Neural progenitor cell (in vitro differentiated cells): ENCODE data around the gene PDPR. TPM values are rescaled to one million over a fixed set of nuclear protein-coding genes. Genes with fewer than 3 reads are reported as not detected.
A peak's percentile ranks its signal among the peaks of the same experiment; 100 is the strongest.
"Not testable (repeated sequence)": the region's sequence is repeated elsewhere in the genome, so short reads cannot be mapped to it uniquely, and the experiment has no call there.

Experiments used
- DNase-seq: peaks from one replicate; pipeline ENCODE4 v3.0.0-alpha.2; 2016; ENCODE audit warnings: low spot score
- H2AFZ ChIP-seq: fragments of 200-600 bp; sonication (generic); replicated peaks from 2 replicates; pipeline ENCODE4 v1.6.1; 2016; ENCODE audit warnings: antibody characterized with exemption
- H3F3A ChIP-seq: fragments of 200-600 bp; sonication (generic); 2 replicates; pipeline ENCODE4 v1.6.1; 2016; ENCODE audit warnings: antibody characterized with exemption, low read depth
- H3K27ac ChIP-seq: fragments of 200-600 bp; sonication (generic); 2 replicates; pipeline ENCODE4 v1.5.1; 2016; ENCODE audit warnings: mild to moderate bottlenecking
- H3K27me3 ChIP-seq: fragments of 200-600 bp; sonication (generic); 2 replicates; pipeline ENCODE4 v1.6.1; 2016; ENCODE audit warnings: mild to moderate bottlenecking, moderate library complexity
- H3K36me3 ChIP-seq: fragments of 200-600 bp; sonication (generic); 2 replicates; pipeline ENCODE4 v1.5.1; 2016
- H3K4me1 ChIP-seq: fragments of 200-600 bp; sonication (generic); 2 replicates; pipeline ENCODE4 v1.6.1; 2016; ENCODE audit warnings: mixed run types
- H3K4me2 ChIP-seq: fragments of 200-600 bp; sonication (generic); 2 replicates; pipeline ENCODE4 v1.6.1; 2016
- H3K4me3 ChIP-seq: fragments of 200-600 bp; sonication (generic); 2 replicates; pipeline ENCODE4 v1.5.1; 2016
- H3K79me2 ChIP-seq: fragments of 200-600 bp; sonication (generic); 2 replicates; pipeline ENCODE4 v1.6.1; 2016; ENCODE audit warnings: low read depth
- H3K9ac ChIP-seq: fragments of 200-600 bp; sonication (generic); 2 replicates; pipeline ENCODE4 v1.6.1; 2016
- H3K9me3 ChIP-seq: fragments of 200-600 bp; sonication (generic); 2 replicates; pipeline ENCODE4 v1.5.1; 2016; ENCODE audit warnings: low read depth
- H4K20me1 ChIP-seq: fragments of 200-600 bp; sonication (generic); 2 replicates; pipeline ENCODE4 v1.6.1; 2016; ENCODE audit warnings: low read depth
- H3K27ac Mint-ChIP-seq: 3 replicates; pipeline ENCODE4 v1.8.0; 2021; ENCODE audit warnings: mixed read lengths
- H3K27me3 Mint-ChIP-seq: 2 replicates; pipeline ENCODE4 v1.8.0; 2022; ENCODE audit warnings: low read depth, mild to moderate bottlenecking, inconsistent platforms, moderate library complexity, mixed read lengths; ENCODE audit not compliant: insufficient read depth
- H3K36me3 Mint-ChIP-seq: 3 replicates; pipeline ENCODE4 v1.8.0; 2021; ENCODE audit warnings: mixed read lengths
- H3K4me1 Mint-ChIP-seq: 3 replicates; pipeline ENCODE4 v1.8.0; 2021; ENCODE audit warnings: mixed read lengths
- H3K4me3 Mint-ChIP-seq: 3 replicates; pipeline ENCODE4 v1.8.0; 2021; ENCODE audit warnings: mild to moderate bottlenecking, moderate library complexity, mixed read lengths
- H3K9me3 Mint-ChIP-seq: 3 replicates; pipeline ENCODE4 v1.8.0; 2020; ENCODE audit warnings: mixed read lengths
- total RNA-seq: library from RNA; depleted of rRNA; stranded (reverse); fragments of >200 nt; gene quantifications from 2 replicates; pipeline ENCODE4 v1.2.3, GENCODE V29; 2015; ENCODE audit warnings: low replicate concordance

Gene PDPR
- total RNA-seq, 1 donor from 2014 or later: 19.5 TPM

- not testable (repeated sequence) for H3K27ac Mint-ChIP-seq, H3F3A ChIP-seq, H3K27ac ChIP-seq, H3K36me3 Mint-ChIP-seq, H3K9ac ChIP-seq, H3K9me3 Mint-ChIP-seq, H3K4me1 ChIP-seq, H3K27me3 ChIP-seq, H3K27me3 Mint-ChIP-seq, H3K36me3 ChIP-seq, H3K9me3 ChIP-seq, H4K20me1 ChIP-seq, DNase-seq
- Histone ChIP-seq H3K4me2 (peak overlapping the region; percentile 77), H2AFZ (peak overlapping the region; percentile 74), H3K4me3 (peak overlapping the region; percentile 87), H3K79me2 (peaks cover 41% of the 10 kb centered on the region)
- Mint-ChIP-seq H3K4me3 (peak overlapping the region; percentile 93), H3K4me1 (peaks cover 14% of the 10 kb centered on the region)
Measured at GRCh38 chr16:70113599-70113981, 542 bp upstream of the PDPR start.

- not testable (repeated sequence) for H3K9me3 Mint-ChIP-seq, H3K27ac ChIP-seq, H3K9ac ChIP-seq, H3K27ac Mint-ChIP-seq, H3K4me3 Mint-ChIP-seq, H3K9me3 ChIP-seq, H3K4me1 ChIP-seq, H3K27me3 Mint-ChIP-seq, H4K20me1 ChIP-seq, H3K4me3 ChIP-seq, H3K27me3 ChIP-seq, H3K36me3 ChIP-seq, H3F3A ChIP-seq, H3K4me2 ChIP-seq, DNase-seq, H2AFZ ChIP-seq
- Mint-ChIP-seq H3K4me1 (peaks cover 16% of the 10 kb centered on the region), H3K36me3 (peaks cover 12% of the 10 kb centered on the region)
- H3K79me2 ChIP-seq: peaks cover 53% of the 10 kb centered on the region
Measured at GRCh38 chr16:70118354-70118753, 4.2 kb downstream of the PDPR start.

- not testable (repeated sequence) for H3K9ac ChIP-seq, H3K27ac ChIP-seq, DNase-seq, H3K4me3 ChIP-seq, H2AFZ ChIP-seq, H3K27me3 Mint-ChIP-seq, H3K4me2 ChIP-seq, H3K9me3 Mint-ChIP-seq, H4K20me1 ChIP-seq, H3K4me3 Mint-ChIP-seq, H3K4me1 ChIP-seq, H3K27ac Mint-ChIP-seq, H3K27me3 ChIP-seq, H3K36me3 ChIP-seq, H3K9me3 ChIP-seq, H3F3A ChIP-seq
- Mint-ChIP-seq H3K4me1 (peaks cover 16% of the 10 kb centered on the region), H3K36me3 (peaks cover 16% of the 10 kb centered on the region)
- H3K79me2 ChIP-seq: peaks cover 53% of the 10 kb centered on the region
Measured at GRCh38 chr16:70118776-70119175, 4.6 kb downstream of the PDPR start.

GRCh38 chr16:70120398-70120797 is 6.3 kb downstream of the PDPR start:
- Mint-ChIP-seq H3K27ac (peak overlapping the region; percentile 69), H3K4me1 (peaks cover 11% of the 10 kb centered on the region), H3K36me3 (peaks cover 18% of the 10 kb centered on the region)
- not testable (repeated sequence) for H3K4me3 ChIP-seq, H3K4me2 ChIP-seq, H3K36me3 ChIP-seq, H3K4me3 Mint-ChIP-seq, H2AFZ ChIP-seq, H4K20me1 ChIP-seq, H3K9me3 Mint-ChIP-seq, H3K9me3 ChIP-seq, H3F3A ChIP-seq, H3K27me3 Mint-ChIP-seq, DNase-seq, H3K27ac ChIP-seq, H3K27me3 ChIP-seq, H3K9ac ChIP-seq, H3K4me1 ChIP-seq
- peaks cover 42% of the 10 kb centered on the region for H3K79me2 ChIP-seq

GRCh38 chr16:70123822-70124221 is 9.7 kb downstream of the PDPR start:
- not testable (repeated sequence) for H3K27me3 ChIP-seq, H3K4me1 ChIP-seq, H3K4me2 ChIP-seq, H3K27ac Mint-ChIP-seq, H3K4me3 ChIP-seq, H3K36me3 ChIP-seq, H3K27ac ChIP-seq, H3F3A ChIP-seq, H2AFZ ChIP-seq, H3K9me3 ChIP-seq, H3K9ac ChIP-seq, DNase-seq, H4K20me1 ChIP-seq, H3K4me3 Mint-ChIP-seq, H3K4me1 Mint-ChIP-seq, H3K27me3 Mint-ChIP-seq, H3K9me3 Mint-ChIP-seq
- H3K36me3 Mint-ChIP-seq: peaks cover 18% of the 10 kb centered on the region
- peaks cover 10% of the 10 kb centered on the region for H3K79me2 ChIP-seq

- H3K9ac ChIP-seq, H3K27ac Mint-ChIP-seq, H3K9me3 ChIP-seq, H3K4me1 Mint-ChIP-seq, H3F3A ChIP-seq, H3K4me3 ChIP-seq, H3K4me2 ChIP-seq, H3K27ac ChIP-seq, H3K79me2 ChIP-seq, H3K27me3 Mint-ChIP-seq, H3K27me3 ChIP-seq, H3K36me3 ChIP-seq, H4K20me1 ChIP-seq, DNase-seq, H3K9me3 Mint-ChIP-seq, H2AFZ ChIP-seq, H3K4me1 ChIP-seq, H3K4me3 Mint-ChIP-seq: not testable (repeated sequence)
- H3K36me3 Mint-ChIP-seq: peaks cover 22% of the 10 kb centered on the region
Measured at GRCh38 chr16:70126226-70126625, 12.1 kb downstream of the PDPR start.

- not testable (repeated sequence) for H3K4me1 ChIP-seq, H3K9me3 ChIP-seq, H3K27me3 ChIP-seq, H4K20me1 ChIP-seq, H3K27me3 Mint-ChIP-seq, H3K4me1 Mint-ChIP-seq, H3K4me3 ChIP-seq, H3K36me3 ChIP-seq, H3K4me3 Mint-ChIP-seq, H3K27ac ChIP-seq, H2AFZ ChIP-seq, H3K9ac ChIP-seq, H3K79me2 ChIP-seq, H3K9me3 Mint-ChIP-seq, H3K4me2 ChIP-seq, H3F3A ChIP-seq, DNase-seq
- Mint-ChIP-seq H3K36me3 (peaks cover 19% of the 10 kb centered on the region), H3K27ac (peak overlapping the region; percentile 50)
Measured at GRCh38 chr16:70127706-70128105, 13.6 kb downstream of the PDPR start.

GRCh38 chr16:70128844-70129243 is 14.7 kb downstream of the PDPR start:
- not testable (repeated sequence) for H3K27me3 ChIP-seq, H3K9me3 ChIP-seq, H4K20me1 ChIP-seq, H3K9ac ChIP-seq, H3K36me3 ChIP-seq, H3K4me1 ChIP-seq, H3K27ac Mint-ChIP-seq, H3K27ac ChIP-seq, H3K4me3 ChIP-seq, H3K4me3 Mint-ChIP-seq, H3K79me2 ChIP-seq, H3K27me3 Mint-ChIP-seq, H2AFZ ChIP-seq, H3K9me3 Mint-ChIP-seq, H3K4me1 Mint-ChIP-seq, H3K4me2 ChIP-seq, H3F3A ChIP-seq, DNase-seq
- H3K36me3 Mint-ChIP-seq: peaks cover 15% of the 10 kb centered on the region
